Motor neuron (in vitro differentiated cells): ENCODE data around the gene VRK3. TPM values are rescaled to one million over a fixed set of nuclear protein-coding genes. Genes with fewer than 3 reads are reported as not detected.
A peak's percentile ranks its signal among the peaks of the same experiment; 100 is the strongest.
"Not testable (repeated sequence)": the region's sequence is repeated elsewhere in the genome, so short reads cannot be mapped to it uniquely, and the experiment has no call there.

Experiments used
- ATAC-seq, 8 experiments: fragments of 200-7000 bp; cut with Tn5 transposase; replicated peaks in 6 of 8; 2 replicates each; pipeline ENCODE4 v1.8.0; 2021; ENCODE audit warnings: mild to moderate bottlenecking in 8 of 8, moderate library complexity in 8 of 8
- H3K27ac ChIP-seq, 2 donors: fragments of 250-450 bp; sonication (Bioruptor Pico); 2 replicates each; pipeline ENCODE4 v1.9.0; 2021; ENCODE audit warnings: antibody characterized with exemption in 2 of 2, mild to moderate bottlenecking in 2 of 2, moderate library complexity in 1 of 2
- H3K4me1 ChIP-seq, 2 donors: fragments of 250-450 bp; sonication (Bioruptor Pico); replicated peaks in 1 of 2; 2 replicates each; pipeline ENCODE4 v1.6.1; 2021; ENCODE audit warnings: antibody characterized with exemption in 2 of 2, mild to moderate bottlenecking in 2 of 2, moderate library complexity in 1 of 2
- H3K4me3 ChIP-seq, 5 donors: fragments of 250-450 bp; sonication (Bioruptor Pico); 2 replicates each; pipeline ENCODE4 v1.9.0; 2021; ENCODE audit warnings: antibody characterized with exemption in 5 of 5, mild to moderate bottlenecking in 5 of 5, moderate library complexity in 4 of 5
- WGBS, 10 experiments: fragments of 450-650 bp; shearing (Covaris generic); methylation state at CpG; one replicate each; pipeline ENCODE4 v1.0.0; 2022; 5-methylcytosine and 5-hydroxymethylcytosine counted together
- in situ Hi-C, 9 experiments: fragments of 400-800 bp; cut with MboI; loops; one replicate each; pipeline ENCODE4 v1.15.0; 2021; ENCODE audit warnings: low sequenced_read_pairs in 9 of 9, low pct_unique_long_range_greater_than_20kb in 2 of 9; ENCODE audit not compliant: unreplicated experiment in 9 of 9
- total RNA-seq, 8 experiments: library from RNA; unstranded; fragments of 300-600 nt; gene quantifications; 2 replicates each; pipeline versions ENCODE4 v1.2.3 to v1.2.4, GENCODE V29; 2022

VRK3 gene
- total RNA-seq, 8 experiments from 2014 or later = 28.3 to 46.5 (median 34.7) TPM

GRCh38 chr19:49944567-49944966 lies 80.6 kb downstream of the VRK3 start:
- 20 to 94% (median 90%) methylated on average over 1 to 5 of the region's 5 CpGs; no CpG with 5 or more reads in 5 of the 10 experiments for WGBS, 10 experiments
- not testable (repeated sequence) for ATAC-seq, H3K4me1 ChIP-seq, H3K4me3 ChIP-seq, H3K27ac ChIP-seq
- in situ Hi-C loops = loop anchor here in 2 of 9 experiments (25.0 kb wide), 1 partner anchor 193 kb away; no protein-coding TSS in a partner anchor

DNA sequence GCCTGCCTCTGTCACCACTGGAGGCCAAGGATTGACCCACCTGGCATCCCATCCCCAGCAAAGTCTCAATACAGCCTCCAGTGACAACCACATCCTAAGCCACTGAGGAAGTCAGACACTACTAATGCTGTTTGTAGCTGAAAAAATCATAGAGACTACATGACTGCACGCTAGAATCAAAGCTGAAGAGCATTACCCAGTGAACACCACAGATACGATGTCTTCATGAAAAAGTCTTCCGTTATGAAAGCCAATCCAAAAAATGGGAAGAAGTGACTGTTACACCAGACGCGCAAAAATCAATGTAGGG lies 84.7 kb downstream of the VRK3 start:
- no peak for ATAC-seq
- Histone ChIP-seq H3K4me1 (peaks cover 4 to 8% of the 10 kb centered on the region in 2 donors), H3K4me3 (no peak overlapping the region), H3K27ac (no peak overlapping the region)
- WGBS, 10 experiments = 76 to 100% (median 93%) methylated on average over 1 to 5 of the region's 5 CpGs; no CpG with 5 or more reads in 3 of the 10 experiments
- in situ Hi-C loops = loop anchor here in 2 of 9 experiments (25.0 kb wide), 1 partner anchor 197 kb away; no protein-coding TSS in a partner anchor

- Histone ChIP-seq H3K4me1 (peaks cover 4 to 8% of the 10 kb centered on the region in 2 donors), H3K4me3 (no peak overlapping the region), H3K27ac (no peak overlapping the region)
- peak in 1 of 8 experiments; percentile 2 for ATAC-seq
- in situ Hi-C loops = loop anchor here in 3 of 9 experiments (10.0 to 25.0 kb wide), 2 partner anchors 45 to 197 kb away; no protein-coding TSS in a partner anchor
- WGBS, 10 experiments = 50 to 89% (median 79%) methylated on average over 1 to 4 of the region's 7 CpGs; no CpG with 5 or more reads in 6 of the 10 experiments
Measured at GRCh38 chr19:49939721-49940481, 85.3 kb downstream of the VRK3 start.

DNA sequence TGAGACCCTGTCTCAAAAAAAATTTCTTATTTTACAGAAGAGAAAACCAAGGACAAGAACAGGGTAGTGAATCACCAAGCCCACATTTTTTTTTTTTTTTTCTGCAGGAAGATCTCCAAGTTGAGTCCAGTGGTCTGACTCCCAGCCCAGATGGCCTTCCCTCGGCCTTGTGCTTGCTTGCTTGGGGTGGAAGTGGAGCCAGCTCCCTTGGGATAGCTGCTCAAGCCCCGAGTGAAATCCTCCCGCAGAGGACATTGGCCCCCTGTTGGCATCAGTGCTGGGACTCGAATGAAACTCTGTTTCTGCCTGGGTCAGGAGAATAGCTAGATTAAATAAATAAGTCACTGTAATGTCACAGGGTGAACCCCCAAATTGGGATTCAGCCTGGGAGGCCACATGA lies 86.5 kb downstream of the VRK3 start:
- Histone ChIP-seq H3K27ac (no peak overlapping the region), H3K4me1 (peaks cover 4 to 8% of the 10 kb centered on the region in 2 donors), H3K4me3 (no peak overlapping the region)
- WGBS, 10 experiments = 0 to 100% (median 84%) methylated on average over 1 to 3 of the region's 4 CpGs; no CpG with 5 or more reads in 6 of the 10 experiments
- in situ Hi-C loops = loop anchor here in 3 of 9 experiments (10.0 to 25.0 kb wide), 2 partner anchors 46 to 199 kb away; no protein-coding TSS in a partner anchor
- ATAC-seq = no peak

- in situ Hi-C loops = loop anchor here in 3 of 9 experiments (10.0 to 25.0 kb wide), 2 partner anchors 47 to 199 kb away; no protein-coding TSS in a partner anchor
- WGBS, 10 experiments = 0 to 55% (median 15%) methylated on average over 2 to 7 of the region's 35 CpGs; no CpG with 5 or more reads in 6 of the 10 experiments
- peak; percentile 67 to 91 (median 76) for ATAC-seq
- Histone ChIP-seq H3K27ac (no peak overlapping the region), H3K4me3 (peak overlapping the region in 1 of 5 donors; percentile 17), H3K4me1 (peaks cover 4 to 8% of the 10 kb centered on the region in 2 donors)
Measured at GRCh38 chr19:49937750-49938381, 87.3 kb downstream of the VRK3 start.

DNA sequence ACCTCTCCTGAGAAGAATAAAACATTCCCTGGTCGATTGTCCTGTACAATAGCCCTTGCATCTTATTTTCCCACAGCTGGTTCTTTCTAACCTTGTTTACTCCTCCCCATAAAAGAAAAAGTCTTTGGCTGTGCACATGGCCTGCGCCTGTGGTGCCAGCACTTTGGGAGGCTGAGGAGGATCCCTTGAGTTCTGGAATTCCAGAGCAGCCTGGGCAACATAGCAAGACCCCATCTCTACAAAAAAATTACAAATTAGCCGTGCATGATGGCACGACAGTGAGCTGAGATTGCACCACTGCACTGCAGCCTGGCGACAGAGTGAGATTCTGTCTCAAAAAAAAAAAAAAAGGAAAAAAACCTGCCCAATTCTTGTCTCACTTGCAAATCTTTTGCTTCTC lies 88.6 kb downstream of the VRK3 start:
- Histone ChIP-seq H3K4me1 (peaks cover under 1 to 3% of the 10 kb centered on the region in 2 donors), H3K4me3 (no peak overlapping the region), H3K27ac (no peak overlapping the region)
- in situ Hi-C loops = loop anchor here in 3 of 9 experiments (10.0 to 25.0 kb wide), 2 partner anchors 48 to 201 kb away; no protein-coding TSS in a partner anchor
- peak in 2 of 8 experiments; percentile 2 to 3 for ATAC-seq
- WGBS, 10 experiments = 18 to 96% (median 65%) methylated on average over 2 to 5 of the region's 5 CpGs; no CpG with 5 or more reads in 1 of the 10 experiments

DNA sequence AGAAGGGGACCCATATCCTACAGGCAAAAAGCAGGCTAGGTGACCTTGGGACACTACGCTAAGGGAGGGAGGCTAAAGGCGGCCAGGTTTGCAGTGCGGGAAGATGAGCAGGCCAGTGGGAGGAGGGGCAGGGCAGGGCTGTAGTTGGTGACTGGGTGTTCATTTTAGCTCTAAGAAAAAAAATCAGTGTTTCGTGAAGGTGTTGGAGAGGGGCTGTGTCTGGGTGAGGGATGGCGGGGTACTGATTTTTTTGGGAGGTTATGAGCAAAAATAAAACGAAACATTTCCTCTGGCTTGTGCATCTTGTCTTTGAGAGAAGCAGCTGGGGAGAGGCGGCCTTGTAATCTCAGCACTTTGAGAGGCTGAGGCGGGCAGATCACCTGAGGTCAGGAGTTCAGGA lies 91.5 kb downstream of the VRK3 start:
- ATAC-seq = no peak
- Histone ChIP-seq H3K27ac (no peak overlapping the region), H3K4me1 (peaks cover 4 to 10% of the 10 kb centered on the region in 2 donors), H3K4me3 (no peak overlapping the region)
- WGBS, 10 experiments = 80 to 100% (median 93%) methylated on average over 1 to 8 of the region's 8 CpGs; no CpG with 5 or more reads in 4 of the 10 experiments
- in situ Hi-C loops = loop anchor here in 3 of 9 experiments (10.0 to 25.0 kb wide), 2 partner anchors 51 to 204 kb away; no protein-coding TSS in a partner anchor

GRCh38 chr19:49932731-49933131 lies 92.4 kb downstream of the VRK3 start:
- Histone ChIP-seq H3K27ac (no peak overlapping the region), H3K4me1 (peaks cover 13 to 18% of the 10 kb centered on the region in 2 donors), H3K4me3 (no peak overlapping the region)
- WGBS, 10 experiments = 79 to 97% (median 93%) methylated on average over 2 to 10 of the region's 25 CpGs; no CpG with 5 or more reads in 6 of the 10 experiments
- no peak for ATAC-seq
- in situ Hi-C loops = loop anchor here in 3 of 9 experiments (10.0 to 25.0 kb wide), 2 partner anchors 52 to 205 kb away; no protein-coding TSS in a partner anchor

- Histone ChIP-seq H3K4me3 (peak overlapping the region in 3 of 5 donors; percentile 4 to 98 (median 80)), H3K27ac (no peak overlapping the region), H3K4me1 (peaks cover 18 to 22% of the 10 kb centered on the region in 2 donors)
- in situ Hi-C loops = loop anchor here in 3 of 9 experiments (10.0 to 25.0 kb wide), 2 partner anchors 53 to 205 kb away; no protein-coding TSS in a partner anchor
- WGBS, 10 experiments = 80 to 100% (median 95%) methylated on average over 1 to 5 of the region's 5 CpGs; no CpG with 5 or more reads in 4 of the 10 experiments
- ATAC-seq = no peak
Measured at GRCh38 chr19:49932041-49932451, 93.1 kb downstream of the VRK3 start.

DNA sequence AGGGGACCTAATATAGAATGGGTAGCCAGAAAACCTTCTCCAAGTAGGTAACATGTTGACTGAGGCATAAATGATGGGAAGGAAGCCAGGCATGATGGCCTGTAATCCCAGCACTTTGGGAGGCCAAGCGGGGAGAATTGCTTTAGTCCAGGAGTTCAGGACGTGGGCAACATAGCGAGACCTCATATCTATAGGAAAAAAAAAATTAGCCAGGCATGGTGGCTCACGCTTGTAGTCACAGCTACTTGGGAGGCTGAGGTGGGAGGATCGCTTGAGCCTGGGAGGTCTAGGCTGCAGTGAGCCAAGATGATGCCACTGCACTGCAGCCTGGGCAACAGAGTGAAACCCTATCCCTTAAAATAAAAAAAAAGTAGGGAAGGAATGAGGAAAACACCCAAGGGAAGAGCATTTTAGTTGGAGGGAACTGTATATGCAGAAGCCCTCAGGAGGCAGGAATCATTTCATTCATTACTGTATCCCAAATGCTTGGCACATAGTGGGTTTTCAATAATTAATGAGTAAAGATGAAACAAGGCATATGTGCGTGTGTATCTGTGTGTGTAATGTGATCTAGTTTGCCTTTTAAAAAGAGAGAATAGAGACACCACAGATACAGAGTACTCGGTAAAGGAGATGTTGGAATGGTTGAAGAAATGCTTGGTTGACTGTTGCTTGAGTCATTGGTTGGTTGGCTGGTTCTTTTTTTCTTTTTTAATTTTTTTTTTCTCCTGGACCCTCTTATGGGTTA lies 93.7 kb downstream of the VRK3 start:
- H3K4me3 ChIP-seq = peak overlapping the region; percentile 73 to 98 (median 80)
- ATAC-seq = no peak
- in situ Hi-C loops = loop anchor here in 3 of 9 experiments (10.0 to 25.0 kb wide), 2 partner anchors 53 to 206 kb away; no protein-coding TSS in a partner anchor
- peaks cover 18 to 22% of the 10 kb centered on the region in 2 donors for H3K4me1 ChIP-seq
- no peak overlapping the region for H3K27ac ChIP-seq
- WGBS, 10 experiments = 76 to 100% (median 97%) methylated on average over 1 to 7 of the region's 7 CpGs; no CpG with 5 or more reads in 1 of the 10 experiments

- in situ Hi-C loops = loop anchor here in 3 of 9 experiments (10.0 to 25.0 kb wide), 2 partner anchors 54 to 207 kb away; no protein-coding TSS in a partner anchor
- Histone ChIP-seq H3K4me1 (peaks cover 18 to 22% of the 10 kb centered on the region in 2 donors), H3K27ac (peak overlapping the region; percentile 97 to 98), H3K4me3 (peak overlapping the region; percentile 73 to 98 (median 80))
- no peak for ATAC-seq
- 0 to 40% (median 29%) methylated on average over 1 to 6 of the region's 15 CpGs; no CpG with 5 or more reads in 7 of the 10 experiments for WGBS, 10 experiments
Measured at GRCh38 chr19:49930483-49931011, 94.6 kb downstream of the VRK3 start.
